ENCODE results near the gene DHCR24.

Gene DHCR24

DNA sequence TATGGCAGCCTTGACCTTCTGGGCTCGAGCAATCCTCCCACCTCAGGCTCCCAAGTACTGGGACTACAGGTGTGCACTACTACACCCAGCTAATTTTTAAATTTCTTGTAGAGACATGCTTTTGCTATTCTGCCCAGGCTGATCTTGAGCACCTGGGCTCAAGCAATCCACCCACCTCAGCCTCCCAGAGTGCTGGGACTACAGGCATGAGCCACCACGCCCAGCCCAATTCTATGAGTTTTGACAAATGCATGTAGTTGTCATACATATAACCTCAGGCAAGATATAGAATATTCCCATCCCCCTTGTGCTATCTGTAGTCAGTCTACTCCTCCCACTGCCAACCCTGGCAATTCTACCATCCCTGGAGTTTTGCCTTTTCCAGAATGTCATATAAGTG lies 47.2 kb downstream of the DHCR24 start:
- TF ChIP-seq, protein P1, sequence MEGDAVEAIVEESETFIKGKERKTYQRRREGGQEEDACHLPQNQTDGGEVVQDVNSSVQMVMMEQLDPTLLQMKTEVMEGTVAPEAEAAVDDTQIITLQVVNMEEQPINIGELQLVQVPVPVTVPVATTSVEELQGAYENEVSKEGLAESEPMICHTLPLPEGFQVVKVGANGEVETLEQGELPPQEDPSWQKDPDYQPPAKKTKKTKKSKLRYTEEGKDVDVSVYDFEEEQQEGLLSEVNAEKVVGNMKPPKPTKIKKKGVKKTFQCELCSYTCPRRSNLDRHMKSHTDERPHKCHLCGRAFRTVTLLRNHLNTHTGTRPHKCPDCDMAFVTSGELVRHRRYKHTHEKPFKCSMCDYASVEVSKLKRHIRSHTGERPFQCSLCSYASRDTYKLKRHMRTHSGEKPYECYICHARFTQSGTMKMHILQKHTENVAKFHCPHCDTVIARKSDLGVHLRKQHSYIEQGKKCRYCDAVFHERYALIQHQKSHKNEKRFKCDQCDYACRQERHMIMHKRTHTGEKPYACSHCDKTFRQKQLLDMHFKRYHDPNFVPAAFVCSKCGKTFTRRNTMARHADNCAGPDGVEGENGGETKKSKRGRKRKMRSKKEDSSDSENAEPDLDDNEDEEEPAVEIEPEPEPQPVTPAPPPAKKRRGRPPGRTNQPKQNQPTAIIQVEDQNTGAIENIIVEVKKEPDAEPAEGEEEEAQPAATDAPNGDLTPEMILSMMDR (IDR thresholded peaks at IDR 0.05; ENCODE audit: low read depth, low read length) = no peak
- no peak for DNase-seq
- Histone ChIP-seq H3K4me3 (ENCODE audit: low read depth, low read length) (no peak overlapping the region), H3K9me3 (no peaks in the 10 kb centered on the region), H3K36me3 (no peaks in the 10 kb centered on the region), H3K27me3 (no peaks in the 10 kb centered on the region), H3K4me1 (no peaks in the 10 kb centered on the region)

GRCh38 chr1:54838565-54839180 lies 48.3 kb downstream of the DHCR24 start:
- DNase-seq = no peak
- Histone ChIP-seq H3K9me3 (no peaks in the 10 kb centered on the region), H3K36me3 (no peaks in the 10 kb centered on the region), H3K27me3 (no peaks in the 10 kb centered on the region), H3K4me1 (no peaks in the 10 kb centered on the region), H3K4me3 (ENCODE audit: low read depth, low read length) (no peak overlapping the region)
- TF ChIP-seq, protein P1 (IDR thresholded peaks at IDR 0.05; ENCODE audit: low read depth, low read length) = no peak

DNA sequence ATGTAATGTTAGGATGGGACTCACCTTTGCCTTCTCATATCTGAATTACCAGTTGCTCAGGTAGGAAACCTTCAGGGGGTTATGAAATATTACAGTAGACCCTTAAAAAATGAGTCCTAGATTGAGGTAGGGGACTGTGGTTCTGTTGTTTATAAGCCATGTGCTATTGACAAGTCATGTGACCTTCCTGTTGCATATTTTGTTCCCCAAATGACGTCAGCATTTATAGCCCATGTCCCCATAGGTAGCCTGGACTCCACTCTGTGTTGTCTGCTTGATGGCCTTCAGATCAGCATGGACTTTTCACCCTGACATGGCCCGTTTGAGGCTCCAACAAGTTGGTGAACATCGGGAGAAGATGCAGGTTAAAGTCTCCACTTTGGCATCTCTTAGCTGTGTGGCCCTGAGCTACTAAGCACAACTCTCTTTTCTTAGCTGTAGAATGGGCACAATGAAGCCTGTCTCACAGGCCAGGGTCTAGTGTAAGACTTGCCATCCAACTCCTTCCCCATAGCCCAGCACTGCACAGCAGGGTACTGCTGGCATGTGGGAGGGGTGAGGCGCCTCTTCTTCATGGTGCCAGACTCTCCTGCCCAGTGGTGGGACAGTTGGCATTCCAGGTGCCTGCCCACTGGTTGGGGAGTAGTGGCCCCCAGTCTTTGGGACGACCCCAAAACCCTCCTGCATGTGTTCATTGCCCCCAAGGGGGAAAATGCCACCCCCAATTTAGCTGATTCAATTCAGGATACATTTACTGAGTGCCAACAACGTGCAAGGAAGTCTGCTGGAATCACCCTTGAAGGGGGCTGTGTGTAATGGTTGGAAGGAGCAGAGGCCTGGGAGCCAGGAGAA lies 49.8 kb downstream of the DHCR24 start:
- Histone ChIP-seq H3K4me3 (ENCODE audit: low read depth, low read length) (no peak overlapping the region), H3K4me1 (no peaks in the 10 kb centered on the region), H3K36me3 (no peaks in the 10 kb centered on the region), H3K27me3 (no peaks in the 10 kb centered on the region), H3K9me3 (no peaks in the 10 kb centered on the region)
- DNase-seq = no peak
- TF ChIP-seq, protein P1 (IDR thresholded peaks at IDR 0.05; ENCODE audit: low read depth, low read length) = no peak

DNA sequence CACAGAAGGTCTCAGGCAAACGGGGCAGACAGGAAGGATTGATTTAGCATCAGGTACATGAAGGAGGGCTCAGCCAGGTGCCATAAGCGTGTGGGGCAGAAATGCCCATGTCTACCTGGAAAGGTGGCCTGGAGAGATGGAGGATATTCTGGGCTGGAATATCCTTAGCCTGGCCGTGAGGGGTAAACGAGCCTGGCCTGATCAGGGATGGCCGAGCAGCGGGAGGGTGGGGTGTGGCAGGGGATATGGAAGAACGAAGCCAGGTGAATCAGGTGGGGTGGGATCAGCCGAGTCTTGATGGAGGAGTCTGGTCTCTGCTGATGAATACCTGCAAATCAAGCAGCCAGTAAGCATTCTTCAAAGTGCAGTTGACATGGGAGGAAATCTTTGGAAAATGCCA lies 50.4 kb downstream of the DHCR24 start:
- Histone ChIP-seq H3K36me3 (no peaks in the 10 kb centered on the region), H3K9me3 (no peaks in the 10 kb centered on the region), H3K27me3 (no peaks in the 10 kb centered on the region), H3K4me3 (ENCODE audit: low read depth, low read length) (no peak overlapping the region), H3K4me1 (no peaks in the 10 kb centered on the region)
- DNase-seq = no peak
- TF ChIP-seq, protein P1 (IDR thresholded peaks at IDR 0.05; ENCODE audit: low read depth, low read length) = no peak

- no peaks in the 10 kb centered on the region for H3K9me3 ChIP-seq
- TF ChIP-seq, protein P1 (IDR thresholded peaks at IDR 0.05; ENCODE audit: low read depth, low read length) = no peak
- H3K4me1 ChIP-seq = no peaks in the 10 kb centered on the region
- no peaks in the 10 kb centered on the region for H3K36me3 ChIP-seq
- H3K27me3 ChIP-seq = no peaks in the 10 kb centered on the region
- DNase-seq = no peak
- no peak overlapping the region for H3K4me3 ChIP-seq (ENCODE audit: low read depth, low read length)
Measured at GRCh38 chr1:54835970-54836369, 51.0 kb downstream of the DHCR24 start.

Measured in BE2C (cell line).